ENCODE data around the gene B9D1.
"Not testable (repeated sequence)": the region's sequence is repeated elsewhere in the genome, so short reads cannot be mapped to it uniquely, and the experiment has no call there.

The B9D1 gene

GRCh38 chr17:19359151-19359550 is 3.4 kb downstream of the B9D1 start:
- DNase-seq (ENCODE audit: low read depth), result no peak

GRCh38 chr17:19357761-19358160 is 4.8 kb downstream of the B9D1 start:
- no peak for DNase-seq (ENCODE audit: low read depth)

- no peak for DNase-seq (ENCODE audit: low read depth)
Measured at GRCh38 chr17:19357351-19357750, 5.2 kb downstream of the B9D1 start.

- no peak for DNase-seq (ENCODE audit: low read depth)
Measured at GRCh38 chr17:19354748-19355147, 7.8 kb downstream of the B9D1 start.

- DNase-seq (ENCODE audit: low read depth), result not testable (repeated sequence)
Measured at GRCh38 chr17:19353401-19353800, 9.1 kb downstream of the B9D1 start.

GRCh38 chr17:19348806-19349205 is 13.7 kb downstream of the B9D1 start:
- no peak for DNase-seq (ENCODE audit: low read depth)

GRCh38 chr17:19348081-19348650 is 14.4 kb downstream of the B9D1 start:
- DNase-seq (ENCODE audit: low read depth), result no peak

- DNase-seq (ENCODE audit: low read depth), result no peak
Measured at GRCh38 chr17:19347323-19348080, 15.0 kb downstream of the B9D1 start.

GRCh38 chr17:19346351-19347255 is 15.9 kb downstream of the B9D1 start:
- no peak for DNase-seq (ENCODE audit: low read depth)

GRCh38 chr17:19345486-19346350 is 16.8 kb downstream of the B9D1 start:
- DNase-seq (ENCODE audit: low read depth), result no peak

GRCh38 chr17:19345067-19345460 is 17.5 kb downstream of the B9D1 start:
- no peak for DNase-seq (ENCODE audit: low read depth)

GRCh38 chr17:19344311-19345066 is 18.0 kb downstream of the B9D1 start:
- no peak for DNase-seq (ENCODE audit: low read depth)

GRCh38 chr17:19343671-19344151 is 18.8 kb downstream of the B9D1 start:
- no peak for DNase-seq (ENCODE audit: low read depth)

- no peak for DNase-seq (ENCODE audit: low read depth)
Measured at GRCh38 chr17:19343256-19343630, 19.3 kb downstream of the B9D1 start.

GRCh38 chr17:19342611-19343255 is 19.8 kb downstream of the B9D1 start:
- no peak for DNase-seq (ENCODE audit: low read depth)

- DNase-seq (ENCODE audit: low read depth), result no peak
Measured at GRCh38 chr17:19341641-19342610, 20.6 kb downstream of the B9D1 start.

- DNase-seq (ENCODE audit: low read depth), result no peak
Measured at GRCh38 chr17:19341211-19341631, 21.3 kb downstream of the B9D1 start.

GRCh38 chr17:19339341-19339815 is 23.1 kb downstream of the B9D1 start:
- DNase-seq (ENCODE audit: low read depth), result no peak

Measured in activated gamma-delta T cell treated with anti-CD3 and anti-CD28 coated beads, Interleukin-2, amount 50 U/mL, for 16 hours (primary cell).